Measurements from ENCODE around the gene SLC16A8. TPM values are rescaled to one million over a fixed set of nuclear protein-coding genes. Genes with fewer than 3 reads are reported as not detected.
"Not testable (repeated sequence)": the region's sequence is repeated elsewhere in the genome, so short reads cannot be mapped to it uniquely, and the experiment has no call there.

SLC16A8 gene
- total RNA-seq, 1 donor from 2014 or later = 0.08 TPM

DNA sequence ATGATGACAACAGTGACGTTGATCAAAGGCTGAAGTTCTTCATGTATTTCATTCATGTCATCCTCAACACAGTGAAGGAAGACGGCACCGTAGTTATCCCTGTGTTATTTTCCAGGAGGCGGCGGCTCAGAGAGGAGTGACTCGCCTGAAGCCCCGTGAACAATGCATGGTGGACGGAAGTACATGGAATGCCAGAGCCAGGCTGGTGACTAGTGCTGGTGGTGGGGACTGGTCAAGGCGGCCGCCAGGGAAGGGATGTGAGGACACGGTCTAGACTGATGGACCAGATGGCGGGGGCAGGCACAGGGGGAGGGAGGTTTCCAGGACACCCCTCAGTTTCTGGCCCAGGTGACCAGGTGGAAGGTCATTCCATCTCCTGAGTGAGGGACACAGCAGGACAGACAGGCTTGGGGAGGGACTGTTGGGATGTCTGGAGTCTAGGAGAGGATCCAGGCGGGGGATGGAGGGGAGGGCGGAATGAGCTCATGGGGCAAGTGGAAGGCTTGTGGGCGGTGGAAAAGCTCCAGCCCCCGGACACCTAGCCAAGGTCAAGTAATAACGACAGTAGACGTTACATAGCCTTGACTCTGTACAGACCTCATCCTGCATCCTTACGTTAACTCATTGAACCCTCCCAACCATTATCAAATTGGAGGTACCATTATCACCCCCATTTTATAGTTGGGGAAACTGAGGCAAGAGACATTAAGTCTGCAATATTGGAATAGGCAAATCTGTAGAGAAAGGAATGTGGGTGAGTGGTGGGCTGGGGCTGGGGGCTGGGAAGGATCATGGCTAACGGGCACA, 42.8 kb downstream of the SLC16A8 start:
- DNase-seq (ENCODE audit: low read depth) = no peak

DNA sequence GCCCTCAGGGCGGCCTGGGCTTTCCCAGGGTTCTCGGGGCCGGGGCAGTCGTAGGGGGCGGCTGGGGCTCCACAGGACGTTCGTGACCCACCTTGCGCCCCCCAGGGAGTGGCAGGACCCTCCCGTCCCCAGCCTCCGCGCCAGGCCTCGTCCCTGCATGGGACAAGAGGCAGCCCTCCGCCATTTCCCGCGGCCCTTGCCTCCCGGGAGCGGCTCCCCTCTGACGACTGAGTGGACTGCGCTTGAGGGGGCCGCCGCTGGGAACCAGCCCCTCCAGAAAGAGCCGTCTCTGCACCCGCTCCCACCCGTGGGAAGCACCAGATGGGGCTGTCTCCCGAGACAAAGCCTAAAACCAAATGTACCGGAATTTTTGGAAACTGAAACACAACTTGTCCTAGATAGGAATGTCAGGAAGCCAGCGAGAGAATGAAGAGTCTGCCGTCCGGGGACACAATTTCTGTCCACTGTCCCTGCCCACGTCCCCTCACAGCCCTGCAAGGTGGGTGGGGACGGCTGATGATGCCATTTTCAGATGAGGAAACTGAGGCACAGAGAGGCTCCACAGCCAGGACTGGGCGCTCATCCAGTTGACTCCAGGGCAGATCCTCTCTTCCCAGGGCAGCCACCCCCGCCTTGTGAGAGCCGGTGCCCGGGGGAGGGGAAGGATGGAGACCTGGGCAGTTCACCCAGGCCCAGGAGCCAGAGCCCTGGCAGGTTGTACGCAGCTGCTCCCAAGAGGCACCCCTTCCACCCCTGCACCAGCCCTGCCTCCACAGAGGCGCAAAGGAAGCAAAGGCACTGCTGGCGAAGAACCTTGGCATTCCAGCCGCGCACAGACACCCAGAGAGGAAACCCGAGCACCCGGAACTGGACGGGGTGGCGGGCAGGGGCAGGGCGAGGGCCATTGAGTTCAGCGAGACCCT, 44.8 kb downstream of the SLC16A8 start:
- TF ChIP-seq, protein P1, sequence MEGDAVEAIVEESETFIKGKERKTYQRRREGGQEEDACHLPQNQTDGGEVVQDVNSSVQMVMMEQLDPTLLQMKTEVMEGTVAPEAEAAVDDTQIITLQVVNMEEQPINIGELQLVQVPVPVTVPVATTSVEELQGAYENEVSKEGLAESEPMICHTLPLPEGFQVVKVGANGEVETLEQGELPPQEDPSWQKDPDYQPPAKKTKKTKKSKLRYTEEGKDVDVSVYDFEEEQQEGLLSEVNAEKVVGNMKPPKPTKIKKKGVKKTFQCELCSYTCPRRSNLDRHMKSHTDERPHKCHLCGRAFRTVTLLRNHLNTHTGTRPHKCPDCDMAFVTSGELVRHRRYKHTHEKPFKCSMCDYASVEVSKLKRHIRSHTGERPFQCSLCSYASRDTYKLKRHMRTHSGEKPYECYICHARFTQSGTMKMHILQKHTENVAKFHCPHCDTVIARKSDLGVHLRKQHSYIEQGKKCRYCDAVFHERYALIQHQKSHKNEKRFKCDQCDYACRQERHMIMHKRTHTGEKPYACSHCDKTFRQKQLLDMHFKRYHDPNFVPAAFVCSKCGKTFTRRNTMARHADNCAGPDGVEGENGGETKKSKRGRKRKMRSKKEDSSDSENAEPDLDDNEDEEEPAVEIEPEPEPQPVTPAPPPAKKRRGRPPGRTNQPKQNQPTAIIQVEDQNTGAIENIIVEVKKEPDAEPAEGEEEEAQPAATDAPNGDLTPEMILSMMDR (IDR thresholded peaks at IDR 0.05; ENCODE audit: insufficient read depth, low read length, poor library complexity, severe bottlenecking) = no peak
- DNase-seq (ENCODE audit: low read depth) = no peak
- H3K36me3 ChIP-seq (ENCODE audit: control insufficient read depth, insufficient read depth, low read length) = no peaks in the 10 kb centered on the region
- peaks cover 2% of the 10 kb centered on the region for H3K27me3 ChIP-seq (ENCODE audit: control insufficient read depth, insufficient read depth, low read length)
- H3K4me3 ChIP-seq (ENCODE audit: low read depth, low read length) = no peak overlapping the region

More for the DNA sequence above, 42.8 kb downstream of the SLC16A8 start:
- TF ChIP-seq, protein P1 (IDR thresholded peaks at IDR 0.05; ENCODE audit: insufficient read depth, low read length, poor library complexity, severe bottlenecking) = no peak
- Histone ChIP-seq H3K36me3 (ENCODE audit: control insufficient read depth, insufficient read depth, low read length) (no peaks in the 10 kb centered on the region), H3K4me3 (ENCODE audit: low read depth, low read length) (no peak overlapping the region), H3K27me3 (ENCODE audit: control insufficient read depth, insufficient read depth, low read length) (peaks cover 2% of the 10 kb centered on the region)

DNA sequence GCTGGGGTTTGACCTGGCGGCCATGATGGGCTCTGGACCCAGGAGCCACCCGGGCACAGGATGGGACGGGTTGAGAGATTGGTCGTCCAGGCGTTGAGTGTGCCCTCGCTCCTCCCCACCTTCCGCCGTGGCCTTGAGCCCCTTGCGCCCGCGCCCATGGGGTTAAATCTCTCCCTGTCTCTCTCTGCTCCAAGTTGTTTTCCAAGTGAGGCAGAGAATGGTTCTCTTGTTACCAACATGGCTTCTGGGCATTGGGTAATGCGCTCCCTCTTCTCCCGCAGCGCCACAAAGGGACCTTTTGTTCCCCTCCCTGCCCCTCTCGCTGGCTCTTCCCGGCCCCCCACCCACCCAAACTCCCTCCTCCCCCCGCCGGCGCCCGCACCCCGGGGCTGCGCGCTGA, 45.6 kb downstream of the SLC16A8 start:
- TF ChIP-seq, protein P1 (IDR thresholded peaks at IDR 0.05; ENCODE audit: insufficient read depth, low read length, poor library complexity, severe bottlenecking) = no peak
- Histone ChIP-seq H3K27me3 (ENCODE audit: control insufficient read depth, insufficient read depth, low read length) (peaks cover 2% of the 10 kb centered on the region), H3K36me3 (ENCODE audit: control insufficient read depth, insufficient read depth, low read length) (no peaks in the 10 kb centered on the region), H3K4me3 (ENCODE audit: low read depth, low read length) (no peak overlapping the region)
- DNase-seq (ENCODE audit: low read depth) = no peak

DNA sequence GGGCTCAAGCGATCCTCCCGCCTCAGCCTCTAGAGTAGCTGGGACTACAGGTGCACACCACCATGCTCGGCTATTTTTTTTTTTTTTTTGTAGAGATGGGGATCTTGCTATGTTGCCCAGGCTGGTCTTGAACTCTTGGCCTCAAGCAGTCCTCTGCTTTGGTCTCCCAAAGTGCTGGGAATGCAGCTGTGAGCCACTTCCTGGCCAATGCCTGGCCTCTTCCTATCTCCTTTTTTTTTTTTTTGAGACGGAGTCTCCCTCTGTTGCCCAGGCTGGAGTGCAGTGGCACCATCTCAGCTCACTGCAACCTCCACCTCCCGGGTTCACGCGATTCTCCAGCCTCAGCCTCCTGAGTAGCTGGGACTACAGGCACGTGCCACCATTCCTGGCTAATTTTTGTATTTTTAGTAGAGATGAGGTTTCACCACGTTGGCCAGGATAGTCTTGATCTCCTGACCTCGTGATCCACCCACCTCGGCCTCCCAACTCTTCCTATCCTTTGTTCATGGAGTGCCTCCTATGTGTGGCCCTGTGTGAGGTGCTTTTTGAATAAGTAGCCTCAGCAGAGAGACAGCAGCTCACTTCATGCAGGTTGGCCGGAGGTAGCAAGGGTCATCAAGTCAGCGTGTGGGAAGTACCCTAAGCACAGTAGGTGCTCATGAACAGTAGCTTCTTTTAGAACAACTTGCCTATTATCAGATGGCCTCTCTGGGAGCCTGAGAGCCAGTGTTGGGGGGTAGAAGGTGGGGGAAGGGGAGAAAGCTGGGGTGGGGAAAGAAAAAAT, 46.4 kb downstream of the SLC16A8 start:
- not testable (repeated sequence) for H3K4me3 ChIP-seq (ENCODE audit: low read depth, low read length); H3K36me3 ChIP-seq (ENCODE audit: control insufficient read depth, insufficient read depth, low read length); H3K27me3 ChIP-seq (ENCODE audit: control insufficient read depth, insufficient read depth, low read length); DNase-seq (ENCODE audit: low read depth)

DNA sequence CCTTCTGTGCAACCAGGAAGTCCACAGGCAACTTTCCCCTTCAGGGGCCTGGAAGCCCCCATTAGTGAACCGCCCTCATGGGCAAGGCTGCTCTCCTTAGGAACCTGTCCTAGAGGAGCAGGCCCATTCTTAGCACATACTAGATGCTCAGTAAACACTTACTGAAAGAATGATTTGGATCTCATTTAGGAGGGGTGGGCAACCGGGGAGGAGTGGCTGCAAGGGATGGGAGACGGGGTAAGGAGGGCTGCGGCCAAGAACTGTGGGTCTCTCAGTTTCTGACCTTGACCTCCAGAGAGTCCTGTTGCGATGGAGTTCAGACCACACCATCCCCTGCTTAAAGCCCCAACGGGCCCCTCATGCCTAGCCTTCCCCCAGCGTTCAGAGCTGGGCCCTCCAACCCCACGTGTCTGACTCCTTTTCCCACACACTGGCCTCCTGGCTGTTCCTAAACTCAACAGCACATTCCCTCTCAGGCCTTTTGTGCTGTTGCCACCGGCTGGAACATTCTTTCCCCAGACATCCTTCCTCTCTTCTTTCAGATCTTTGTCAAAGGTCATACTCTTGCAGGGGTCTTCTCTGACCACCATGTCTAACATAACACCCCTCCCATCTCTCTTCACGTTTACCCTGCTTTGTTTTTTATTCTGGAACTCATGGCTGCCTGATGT, 47.5 kb downstream of the SLC16A8 start:
- Histone ChIP-seq H3K4me3 (ENCODE audit: low read depth, low read length) (no peak overlapping the region), H3K27me3 (ENCODE audit: control insufficient read depth, insufficient read depth, low read length) (peaks cover 2% of the 10 kb centered on the region), H3K36me3 (ENCODE audit: control insufficient read depth, insufficient read depth, low read length) (no peaks in the 10 kb centered on the region)
- TF ChIP-seq, protein P1 (IDR thresholded peaks at IDR 0.05; ENCODE audit: insufficient read depth, low read length, poor library complexity, severe bottlenecking) = no peak
- DNase-seq (ENCODE audit: low read depth) = no peak
